Astrocyte (in vitro differentiated cells and primary cell): ENCODE measurements around the gene CBLL1.

Source experiments
- EZH2 ChIP-seq: IDR thresholded peaks from 2 replicates; pipeline ENCODE4 v1.6.1; 2012; ENCODE audit warnings: mild to moderate bottlenecking, low read length, inconsistent platforms; ENCODE audit not compliant: insufficient read depth
- TF ChIP-seq, protein P1 (sequence below): IDR thresholded peaks from 2 replicates; pipeline ENCODE4 v1.5.1; 2011; ENCODE audit warnings: low read depth, mild to moderate bottlenecking, inconsistent platforms, low read length, moderate library complexity; ENCODE audit not compliant: insufficient read depth

DNA sequence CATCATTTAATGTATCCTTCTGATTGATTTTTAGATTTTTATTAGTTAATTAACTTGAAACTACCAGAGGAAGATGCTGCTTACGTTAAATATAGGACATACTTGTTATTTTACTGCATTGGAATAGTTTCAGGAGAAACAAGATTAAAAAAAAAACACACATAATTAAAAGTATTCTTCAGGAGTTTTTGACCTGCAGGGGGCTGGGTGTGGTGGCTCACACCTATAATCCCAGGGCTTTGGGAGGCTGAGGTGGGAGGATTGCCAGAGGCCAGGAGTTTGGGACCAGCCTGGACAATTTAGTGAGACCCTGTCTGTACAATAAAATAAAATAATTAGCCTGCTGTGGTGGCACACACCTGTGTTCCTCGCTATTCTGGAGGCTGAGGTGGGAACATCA, 10.7 kb downstream of the CBLL1 start:
- TF ChIP-seq, protein P1, sequence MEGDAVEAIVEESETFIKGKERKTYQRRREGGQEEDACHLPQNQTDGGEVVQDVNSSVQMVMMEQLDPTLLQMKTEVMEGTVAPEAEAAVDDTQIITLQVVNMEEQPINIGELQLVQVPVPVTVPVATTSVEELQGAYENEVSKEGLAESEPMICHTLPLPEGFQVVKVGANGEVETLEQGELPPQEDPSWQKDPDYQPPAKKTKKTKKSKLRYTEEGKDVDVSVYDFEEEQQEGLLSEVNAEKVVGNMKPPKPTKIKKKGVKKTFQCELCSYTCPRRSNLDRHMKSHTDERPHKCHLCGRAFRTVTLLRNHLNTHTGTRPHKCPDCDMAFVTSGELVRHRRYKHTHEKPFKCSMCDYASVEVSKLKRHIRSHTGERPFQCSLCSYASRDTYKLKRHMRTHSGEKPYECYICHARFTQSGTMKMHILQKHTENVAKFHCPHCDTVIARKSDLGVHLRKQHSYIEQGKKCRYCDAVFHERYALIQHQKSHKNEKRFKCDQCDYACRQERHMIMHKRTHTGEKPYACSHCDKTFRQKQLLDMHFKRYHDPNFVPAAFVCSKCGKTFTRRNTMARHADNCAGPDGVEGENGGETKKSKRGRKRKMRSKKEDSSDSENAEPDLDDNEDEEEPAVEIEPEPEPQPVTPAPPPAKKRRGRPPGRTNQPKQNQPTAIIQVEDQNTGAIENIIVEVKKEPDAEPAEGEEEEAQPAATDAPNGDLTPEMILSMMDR: no peak
- TF ChIP-seq EZH2: no peak
